ENCODE measurements around the gene RELB.

DNA sequence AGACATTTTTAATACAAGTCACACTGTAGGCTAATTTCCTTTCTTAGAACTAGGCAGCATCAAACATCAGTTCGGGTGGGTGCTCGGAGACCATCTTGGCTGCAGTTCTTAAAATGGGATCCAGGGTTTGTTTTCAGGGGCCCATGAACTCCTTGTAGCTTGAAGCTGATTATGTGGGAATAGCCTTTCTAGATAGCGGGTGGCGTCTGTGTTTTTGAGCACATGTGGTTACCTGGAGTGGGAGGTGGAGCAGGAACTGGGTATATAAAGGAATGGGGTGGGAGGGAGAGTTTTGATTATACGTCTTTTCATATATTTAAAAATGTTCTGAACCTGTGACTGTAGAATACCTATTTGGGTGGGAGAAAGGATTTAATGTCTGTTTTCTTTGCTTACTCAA is 33.1 kb upstream of the RELB start:
- TF ChIP-seq EP300 (IDR thresholded peaks at IDR 0.05) = no peak
- TF ChIP-seq CEBPB (IDR thresholded peaks at IDR 0.05) = no peak
- TF ChIP-seq, protein P1, sequence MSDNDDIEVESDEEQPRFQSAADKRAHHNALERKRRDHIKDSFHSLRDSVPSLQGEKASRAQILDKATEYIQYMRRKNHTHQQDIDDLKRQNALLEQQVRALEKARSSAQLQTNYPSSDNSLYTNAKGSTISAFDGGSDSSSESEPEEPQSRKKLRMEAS (IDR thresholded peaks at IDR 0.05) = no peak
- TF ChIP-seq HOXA7 (CRISPR knock-in tag; IDR thresholded peaks at IDR 0.05) = no peak
- TF ChIP-seq RAD21 (conservative IDR thresholded peaks at IDR 0.05 in 1 of 2, IDR thresholded peaks at IDR 0.05 in 1 of 2) = no peak
- TF ChIP-seq, protein P2, sequence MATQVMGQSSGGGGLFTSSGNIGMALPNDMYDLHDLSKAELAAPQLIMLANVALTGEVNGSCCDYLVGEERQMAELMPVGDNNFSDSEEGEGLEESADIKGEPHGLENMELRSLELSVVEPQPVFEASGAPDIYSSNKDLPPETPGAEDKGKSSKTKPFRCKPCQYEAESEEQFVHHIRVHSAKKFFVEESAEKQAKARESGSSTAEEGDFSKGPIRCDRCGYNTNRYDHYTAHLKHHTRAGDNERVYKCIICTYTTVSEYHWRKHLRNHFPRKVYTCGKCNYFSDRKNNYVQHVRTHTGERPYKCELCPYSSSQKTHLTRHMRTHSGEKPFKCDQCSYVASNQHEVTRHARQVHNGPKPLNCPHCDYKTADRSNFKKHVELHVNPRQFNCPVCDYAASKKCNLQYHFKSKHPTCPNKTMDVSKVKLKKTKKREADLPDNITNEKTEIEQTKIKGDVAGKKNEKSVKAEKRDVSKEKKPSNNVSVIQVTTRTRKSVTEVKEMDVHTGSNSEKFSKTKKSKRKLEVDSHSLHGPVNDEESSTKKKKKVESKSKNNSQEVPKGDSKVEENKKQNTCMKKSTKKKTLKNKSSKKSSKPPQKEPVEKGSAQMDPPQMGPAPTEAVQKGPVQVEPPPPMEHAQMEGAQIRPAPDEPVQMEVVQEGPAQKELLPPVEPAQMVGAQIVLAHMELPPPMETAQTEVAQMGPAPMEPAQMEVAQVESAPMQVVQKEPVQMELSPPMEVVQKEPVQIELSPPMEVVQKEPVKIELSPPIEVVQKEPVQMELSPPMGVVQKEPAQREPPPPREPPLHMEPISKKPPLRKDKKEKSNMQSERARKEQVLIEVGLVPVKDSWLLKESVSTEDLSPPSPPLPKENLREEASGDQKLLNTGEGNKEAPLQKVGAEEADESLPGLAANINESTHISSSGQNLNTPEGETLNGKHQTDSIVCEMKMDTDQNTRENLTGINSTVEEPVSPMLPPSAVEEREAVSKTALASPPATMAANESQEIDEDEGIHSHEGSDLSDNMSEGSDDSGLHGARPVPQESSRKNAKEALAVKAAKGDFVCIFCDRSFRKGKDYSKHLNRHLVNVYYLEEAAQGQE (IDR thresholded peaks at IDR 0.05) = no peak

Measured in A549 (cell line).